ENCODE data around the gene KIAA1614. TPM values are rescaled to one million over a fixed set of nuclear protein-coding genes. Genes with fewer than 3 reads are reported as not detected.

KIAA1614 gene, protein sequence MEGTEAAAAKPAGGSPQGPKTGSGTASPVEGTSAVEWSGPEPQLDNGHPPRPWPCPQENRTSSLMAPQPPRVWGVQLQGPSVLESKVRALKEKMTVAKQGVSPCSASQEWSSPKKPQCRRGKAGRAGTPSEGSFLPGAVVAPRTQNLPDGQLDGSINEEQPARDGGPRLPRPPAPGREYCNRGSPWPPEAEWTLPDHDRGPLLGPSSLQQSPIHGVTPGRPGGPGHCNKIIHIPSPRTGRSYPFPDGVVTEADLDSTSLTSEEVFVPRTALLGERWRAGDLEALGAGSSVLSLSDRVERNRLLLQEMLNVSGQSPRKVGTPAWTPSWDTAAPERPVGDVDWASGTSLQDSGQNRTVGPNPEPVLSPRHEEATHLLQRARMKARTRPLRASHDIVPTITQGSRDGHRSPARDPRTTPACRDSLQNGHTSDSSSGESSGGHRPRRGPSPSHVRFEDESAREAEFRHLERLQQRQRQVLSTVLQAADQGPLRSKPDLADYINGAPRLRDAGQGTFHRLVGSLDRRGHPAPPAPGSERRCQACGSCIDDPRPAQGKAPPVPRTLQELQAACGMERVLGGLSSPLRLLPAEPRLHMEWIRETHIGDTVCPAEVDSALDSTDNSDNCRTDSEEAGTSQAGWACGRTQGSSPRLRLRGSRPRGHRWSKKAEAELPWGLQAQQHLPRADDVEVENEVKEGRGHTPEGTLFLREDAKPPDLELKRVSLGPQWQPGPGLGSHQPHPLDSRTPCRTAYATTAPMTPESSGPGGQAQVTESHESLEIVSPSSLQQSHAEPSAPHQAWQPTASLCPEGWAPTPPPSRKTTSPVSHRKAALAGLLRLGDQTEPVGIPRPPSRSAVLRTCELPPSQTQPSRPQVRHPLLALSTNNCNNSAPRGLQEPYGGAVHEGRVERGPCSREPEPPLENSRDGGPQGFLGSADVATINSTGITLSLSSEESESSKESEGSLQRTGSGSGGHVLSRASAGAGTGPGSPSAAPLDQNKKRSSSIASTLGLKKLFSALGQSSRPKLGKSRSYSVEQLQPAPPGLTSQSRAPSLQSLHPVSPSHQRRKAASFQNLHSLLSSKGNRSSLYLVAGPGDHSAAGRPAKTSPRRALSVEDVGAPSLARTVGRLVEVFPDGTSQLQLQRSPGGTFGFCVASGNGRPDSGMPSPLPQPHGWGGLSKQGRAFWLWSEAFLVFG
- total RNA-seq (2013; cell fraction: nucleolus; rRNA removed), result 0.54 and 0.58 TPM in 2 replicates
- total RNA-seq (2014; rRNA removed) (0.05 and 0.28 TPM in 2 replicates), total RNA-seq (2014; rRNA removed; fragmentation: Illumina TruSeq; extraction: Trizol) (0.04 and 0.09 TPM in 2 replicates), total RNA-seq (2021) (0.24 and 0.26 TPM in 2 replicates), polyA plus RNA-seq (2011; rRNA removed) (0.31 and 0.59 TPM in 2 replicates), polyA plus RNA-seq (2014; fragmentation: Illumina TruSeq; extraction: Trizol) (0.03 TPM in 2 replicates), polyA plus RNA-seq (2014; fragmentation: Nextera tagmentation; extraction: Ambion mirVana) (under 1 TPM in 1 of 2 experiments, not detected in 1; 0.03 TPM), polyA plus RNA-seq (2014; rRNA removed) (0.36 and 1.0 TPM in 2 replicates), polyA plus RNA-seq (2016; fragmentation: Nextera tagmentation; extraction: Ambion mirVana) (under 1 TPM; 0.09 to 0.27 TPM), polyA minus RNA-seq (2011; rRNA and poly(A)+ RNA removed) (0.44 and 2.0 TPM in 2 replicates), Bru-seq, nascent RNA (percentile 41 among the genes with signal in this experiment), BruChase-seq, experiment 1, labeled RNA remaining after a 6-hour chase (percentile 46 among the genes with signal in this experiment), BruChase-seq, experiment 2, labeled RNA remaining after a 2-hour chase (percentile 44 among the genes with signal in this experiment)
- 0.24 TPM for polyA plus RNA-seq (2011; ENCODE audit: low read depth)
- 0.28 and 0.69 TPM in 2 replicates for polyA plus RNA-seq (2011; cell fraction: cytosol; rRNA removed)
- 1.7 TPM in 2 replicates for polyA plus RNA-seq (2011; cell fraction: nucleus; rRNA removed)
- polyA plus RNA-seq (2012), result 0.24 and 0.38 TPM in 2 replicates
- polyA minus RNA-seq (2011; cell fraction: cytosol; rRNA and poly(A)+ RNA removed), result 0.27 and 2.4 TPM in 2 replicates
- polyA minus RNA-seq (2011; cell fraction: nucleus; rRNA and poly(A)+ RNA removed), result 0.73 and 1.1 TPM in 2 replicates
- long read RNA-seq, experiment 1, result 0 reads
- long read RNA-seq, experiment 2, partial matches to known transcripts, result 0 of 2 reads
- long read RNA-seq, experiment 2, other reads (novel, unspliced or antisense), result 2 of 2 reads

DNA sequence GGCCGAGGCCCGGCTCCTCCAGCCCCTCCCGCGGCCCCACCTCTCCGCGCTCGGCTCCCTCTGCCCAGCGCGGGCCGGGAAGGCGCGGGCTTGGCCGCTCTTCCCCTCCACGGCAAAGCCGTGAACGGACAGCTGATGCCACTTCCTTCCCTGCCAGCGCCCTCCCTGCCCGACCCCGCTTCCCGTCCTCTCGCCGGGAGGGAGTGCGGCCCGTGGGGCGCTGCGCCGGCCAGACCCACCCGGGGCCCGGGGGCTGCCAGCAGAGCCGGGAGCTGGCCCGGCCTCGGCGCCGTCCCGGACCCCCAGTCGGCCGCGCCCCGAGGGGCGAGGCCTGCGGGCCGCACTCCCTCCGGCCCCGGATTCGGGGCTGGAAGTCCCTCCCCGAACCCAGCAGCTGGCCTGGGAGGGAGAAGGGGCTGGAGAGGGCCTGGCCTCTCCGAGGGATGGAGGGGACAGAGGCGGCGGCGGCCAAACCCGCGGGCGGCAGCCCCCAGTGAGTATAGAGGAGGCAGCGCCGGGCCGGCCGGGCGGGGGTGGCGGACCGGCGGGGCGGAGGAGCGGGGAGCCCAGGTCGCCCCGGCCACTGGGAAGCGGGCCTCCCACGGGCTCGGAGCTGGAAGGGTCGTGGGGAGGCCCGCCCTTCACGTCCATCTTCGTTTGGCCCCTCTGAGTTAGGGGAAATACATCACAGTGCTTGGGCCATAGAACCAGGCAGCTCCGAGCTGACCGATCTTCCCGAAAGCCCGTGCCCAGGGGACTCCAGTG is at the start of gene KIAA1614:
Gene KIAA1614 (plus strand): TSS at position 97 of the 765 bp plus-strand sequence. CDS start 347 bp downstream, at position 444.
- in situ Hi-C loops (cut with MboI), result no loop called here
- no peaks in the 10 kb centered on the region for H4K20me1 ChIP-seq (ENCODE audit: control insufficient read depth, insufficient read depth)
- intact Hi-C loops (cut with micrococcal nuclease; ENCODE audit: unreplicated experiment), result no loop called here
- no TSS peak for BruUV-seq (replicated peaks)
- WGBS (ENCODE audit: insufficient coverage, insufficient replicate concordance, low lambda C conversion rate, missing lambda C conversion rate), result 12% methylated on average over 60 of the region's 76 CpGs
- H3K79me2 ChIP-seq (ENCODE audit: control insufficient read depth, insufficient read depth, low read length), result no peaks in the 10 kb centered on the region
- H3K27me3 ChIP-seq (replicated peaks in 1 of 2; ENCODE audit: control insufficient read depth in 2 of 2, insufficient read depth in 2 of 2, low read length in 1 of 2), result peaks cover 0 to 3% of the 10 kb centered on the region in 2 experiments; a peak in 1 of 4 replicates
- peak within 1 kb of the TSS; percentile 49 for H3K4me2 ChIP-seq (ENCODE audit: control insufficient read depth, insufficient read depth)
- H3K4me1 ChIP-seq (ENCODE audit: control insufficient read depth, insufficient read depth, low read length), result peaks cover 22% of the 10 kb centered on the region
- POLR2A ChIA-PET, result interaction anchor here (0.6 to 1.5 kb wide), 4 partner anchors 20 to 280 kb away, joined by 3 to 7 read pairs (median 4); partner anchors contain the start of gene MR1
- SMC1A ChIA-PET (ENCODE audit: uncharacterized antibody, unreplicated experiment), result interaction anchor here (1.0 to 19.3 kb wide), 8 partner anchors 10 to 149 kb away, joined by 3 to 304 read pairs (median 4); partner anchors contain the start of gene MR1
- H2AFZ ChIP-seq (ENCODE audit: control insufficient read depth, low read depth, low read length), result peak within 1 kb of the TSS; percentile 39
- peak; percentile 45 for ATAC-seq
- H3K4me3 ChIP-seq, result peak within 1 kb of the TSS; percentile 61
- DNase-seq (ENCODE audit: low read depth, low spot score), result no peak
- CTCF ChIA-PET, result interaction anchor here (0.6 to 19.8 kb wide), 5 partner anchors 12 to 229 kb away, joined by 3 to 344 read pairs (median 4); no protein-coding TSS in a partner anchor
- no peak for FAIRE-seq
- no peak within 1 kb of the TSS; the same call in 1 of the 2 replicates for H3K9ac ChIP-seq (ENCODE audit: control insufficient read depth, insufficient read depth, low read length)
- no peaks in the 10 kb centered on the region for H3K36me3 ChIP-seq (ENCODE audit: control insufficient read depth in 2 of 2, insufficient read depth in 2 of 2, low read length in 1 of 2)
- no peaks in the 10 kb centered on the region for H3K9me3 ChIP-seq (replicated peaks; ENCODE audit: control insufficient read depth, insufficient read depth, low read length)
- H3K27ac ChIP-seq (ENCODE audit: control insufficient read depth, insufficient read depth), result no peak within 1 kb of the TSS
- RAD21 ChIA-PET (ENCODE audit: unreplicated experiment), result interaction anchor here (1.0 to 16.7 kb wide), 4 partner anchors 8 to 29 kb away, joined by 5 to 215 read pairs (median 12); no protein-coding TSS in a partner anchor
- TF ChIP-seq, protein P1, sequence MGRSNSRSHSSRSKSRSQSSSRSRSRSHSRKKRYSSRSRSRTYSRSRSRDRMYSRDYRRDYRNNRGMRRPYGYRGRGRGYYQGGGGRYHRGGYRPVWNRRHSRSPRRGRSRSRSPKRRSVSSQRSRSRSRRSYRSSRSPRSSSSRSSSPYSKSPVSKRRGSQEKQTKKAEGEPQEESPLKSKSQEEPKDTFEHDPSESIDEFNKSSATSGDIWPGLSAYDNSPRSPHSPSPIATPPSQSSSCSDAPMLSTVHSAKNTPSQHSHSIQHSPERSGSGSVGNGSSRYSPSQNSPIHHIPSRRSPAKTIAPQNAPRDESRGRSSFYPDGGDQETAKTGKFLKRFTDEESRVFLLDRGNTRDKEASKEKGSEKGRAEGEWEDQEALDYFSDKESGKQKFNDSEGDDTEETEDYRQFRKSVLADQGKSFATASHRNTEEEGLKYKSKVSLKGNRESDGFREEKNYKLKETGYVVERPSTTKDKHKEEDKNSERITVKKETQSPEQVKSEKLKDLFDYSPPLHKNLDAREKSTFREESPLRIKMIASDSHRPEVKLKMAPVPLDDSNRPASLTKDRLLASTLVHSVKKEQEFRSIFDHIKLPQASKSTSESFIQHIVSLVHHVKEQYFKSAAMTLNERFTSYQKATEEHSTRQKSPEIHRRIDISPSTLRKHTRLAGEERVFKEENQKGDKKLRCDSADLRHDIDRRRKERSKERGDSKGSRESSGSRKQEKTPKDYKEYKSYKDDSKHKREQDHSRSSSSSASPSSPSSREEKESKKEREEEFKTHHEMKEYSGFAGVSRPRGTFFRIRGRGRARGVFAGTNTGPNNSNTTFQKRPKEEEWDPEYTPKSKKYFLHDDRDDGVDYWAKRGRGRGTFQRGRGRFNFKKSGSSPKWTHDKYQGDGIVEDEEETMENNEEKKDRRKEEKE (IDR thresholded peaks at IDR 0.05), result no peak
- TF ChIP-seq, protein P2, sequence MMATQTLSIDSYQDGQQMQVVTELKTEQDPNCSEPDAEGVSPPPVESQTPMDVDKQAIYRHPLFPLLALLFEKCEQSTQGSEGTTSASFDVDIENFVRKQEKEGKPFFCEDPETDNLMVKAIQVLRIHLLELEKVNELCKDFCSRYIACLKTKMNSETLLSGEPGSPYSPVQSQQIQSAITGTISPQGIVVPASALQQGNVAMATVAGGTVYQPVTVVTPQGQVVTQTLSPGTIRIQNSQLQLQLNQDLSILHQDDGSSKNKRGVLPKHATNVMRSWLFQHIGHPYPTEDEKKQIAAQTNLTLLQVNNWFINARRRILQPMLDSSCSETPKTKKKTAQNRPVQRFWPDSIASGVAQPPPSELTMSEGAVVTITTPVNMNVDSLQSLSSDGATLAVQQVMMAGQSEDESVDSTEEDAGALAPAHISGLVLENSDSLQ (IDR thresholded peaks at IDR 0.05), result no peak
- TF ChIP-seq BHLHE40 (IDR thresholded peaks at IDR 0.05; ENCODE audit: borderline replicate concordance in 1 of 2, low read depth in 2 of 2, low read length in 1 of 2) (0 out of 4 replicates have a peak, but pooled peaks of 1 of the 2 experiments have one; percentile 3), SIX5 (IDR thresholded peaks at IDR 0.05; ENCODE audit: low read depth, low read length, severe bottlenecking) (no peak), JUND (IDR thresholded peaks at IDR 0.05; ENCODE audit: low read depth, low read length) (no peak), CBX5 (IDR thresholded peaks at IDR 0.05; ENCODE audit: low read depth) (no peak)
- TF ChIP-seq, protein P3, sequence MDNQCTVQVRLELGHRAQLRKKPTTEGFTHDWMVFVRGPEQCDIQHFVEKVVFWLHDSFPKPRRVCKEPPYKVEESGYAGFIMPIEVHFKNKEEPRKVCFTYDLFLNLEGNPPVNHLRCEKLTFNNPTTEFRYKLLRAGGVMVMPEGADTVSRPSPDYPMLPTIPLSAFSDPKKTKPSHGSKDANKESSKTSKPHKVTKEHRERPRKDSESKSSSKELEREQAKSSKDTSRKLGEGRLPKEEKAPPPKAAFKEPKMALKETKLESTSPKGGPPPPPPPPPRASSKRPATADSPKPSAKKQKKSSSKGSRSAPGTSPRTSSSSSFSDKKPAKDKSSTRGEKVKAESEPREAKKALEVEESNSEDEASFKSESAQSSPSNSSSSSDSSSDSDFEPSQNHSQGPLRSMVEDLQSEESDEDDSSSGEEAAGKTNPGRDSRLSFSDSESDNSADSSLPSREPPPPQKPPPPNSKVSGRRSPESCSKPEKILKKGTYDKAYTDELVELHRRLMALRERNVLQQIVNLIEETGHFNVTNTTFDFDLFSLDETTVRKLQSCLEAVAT (IDR thresholded peaks at IDR 0.05), result peak; percentile 92

All from GM12878 (cell line).